H1 (cell line): Measurements from ENCODE around the gene NIN. TPM values are rescaled to one million over a fixed set of nuclear protein-coding genes. Genes with fewer than 3 reads are reported as not detected.

Source experiments
- CHD2 ChIP-seq: IDR thresholded peaks from 2 replicates; pipeline ENCODE4 v1.6.1; 2012; ENCODE audit warnings: low read length, improper control_type of control experiment
- RNF2 ChIP-seq: fragments of 200-900, 300-1000 bp; sonication (generic); IDR thresholded peaks from 2 replicates; pipeline ENCODE4 v1.7.1; 2016; ENCODE audit warnings: borderline replicate concordance, low read depth, mild to moderate bottlenecking, antibody characterized with exemption, low read length; ENCODE audit not compliant: poor library complexity, severe bottlenecking; ENCODE audit errors: missing control alignments
- TCF12 ChIP-seq: IDR thresholded peaks from 2 replicates; pipeline ENCODE4 v1.6.1; 2011; ENCODE audit warnings: low read depth, mild to moderate bottlenecking, low read length
- polyA plus RNA-seq, 7 experiments: library from polyadenylated mRNA; depleted of rRNA in 3 of 7; stranded (reverse) in 5 of 7; unstranded in 2 of 7; fragments of >200 nt in 5 of 7; fragments of 200-250 nt in 2 of 7; gene quantifications; 1 replicate in 5 of 7; 2 replicates in 1 of 7; 4 replicates in 1 of 7; pipeline versions ENCODE4 v1.2.1 to v1.2.3, GENCODE V29; 2011 to 2013; ENCODE audit warnings: missing spikeins in 2 of 7, mixed read lengths in 2 of 7
- total RNA-seq: library from RNA; stranded (reverse); fragmentation: NEBNext Ultra II Directional; extraction: Animal tissue kit (Norgen Biotek cat#: 25700); gene quantifications from 2 replicates; pipeline ENCODE4 v1.2.1, GENCODE V29; 2021
- TF ChIP-seq, protein P1 (sequence below): IDR thresholded peaks from 2 replicates; pipeline ENCODE4 v1.6.1; 2012; ENCODE audit warnings: inconsistent platforms
- TF ChIP-seq, protein P2 (sequence below): IDR thresholded peaks from 2 replicates; pipeline ENCODE4 v1.6.1; 2011; ENCODE audit warnings: low read length, improper control_type of control experiment

Gene NIN
- total and polyA plus RNA-seq, 2 of the 8 experiments (the other 6 are each of a cell fraction or from before 2014, with no cell fraction given), result 3.2 to 21.3 TPM

DNA sequence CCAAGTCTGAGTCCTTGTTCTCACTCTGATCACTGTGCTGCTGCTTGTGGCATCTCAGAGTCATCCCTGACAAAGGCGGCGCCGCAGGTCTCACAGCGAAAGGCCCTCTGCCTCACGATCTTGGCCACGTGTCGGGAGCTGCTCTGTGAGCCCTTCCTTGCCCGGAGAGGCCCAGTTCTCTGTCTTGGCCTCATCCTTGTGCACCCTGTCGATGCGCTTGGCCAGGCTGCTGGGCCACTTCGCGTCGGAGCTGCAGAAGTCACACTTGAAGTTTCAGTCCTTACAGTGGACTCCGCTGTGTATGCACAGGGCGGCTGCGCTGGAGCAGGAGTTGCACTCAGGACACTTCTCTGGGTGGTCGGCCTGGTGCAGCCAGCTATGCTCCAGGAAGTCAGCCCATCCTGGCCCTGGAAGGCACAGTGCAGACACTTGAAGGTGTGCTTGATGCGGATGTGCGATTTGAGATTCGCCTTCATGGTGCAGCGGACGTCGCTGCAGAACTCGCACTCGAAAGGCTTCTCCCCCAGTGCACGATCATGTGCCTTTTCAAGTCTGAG is 126.4 kb downstream of the NIN start (continued):
- no peak for TF ChIP-seq TCF12
- TF ChIP-seq, protein P1, sequence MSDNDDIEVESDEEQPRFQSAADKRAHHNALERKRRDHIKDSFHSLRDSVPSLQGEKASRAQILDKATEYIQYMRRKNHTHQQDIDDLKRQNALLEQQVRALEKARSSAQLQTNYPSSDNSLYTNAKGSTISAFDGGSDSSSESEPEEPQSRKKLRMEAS, result no peak
- TF ChIP-seq RNF2, result no peak
- TF ChIP-seq CHD2, result no peak
- TF ChIP-seq, protein P2, sequence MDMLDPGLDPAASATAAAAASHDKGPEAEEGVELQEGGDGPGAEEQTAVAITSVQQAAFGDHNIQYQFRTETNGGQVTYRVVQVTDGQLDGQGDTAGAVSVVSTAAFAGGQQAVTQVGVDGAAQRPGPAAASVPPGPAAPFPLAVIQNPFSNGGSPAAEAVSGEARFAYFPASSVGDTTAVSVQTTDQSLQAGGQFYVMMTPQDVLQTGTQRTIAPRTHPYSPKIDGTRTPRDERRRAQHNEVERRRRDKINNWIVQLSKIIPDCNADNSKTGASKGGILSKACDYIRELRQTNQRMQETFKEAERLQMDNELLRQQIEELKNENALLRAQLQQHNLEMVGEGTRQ, result no peak
